Ectodermal cell (in vitro differentiated cells): ENCODE measurements around the gene NRF1.

Source experiments
- H3K27ac ChIP-seq: 2 replicates; pipeline ENCODE4 v1.7.0; 2013; ENCODE audit warnings: mild to moderate bottlenecking, low read depth, low read length; ENCODE audit not compliant: insufficient read depth, poor library complexity, severe bottlenecking
- H3K27me3 ChIP-seq: 2 replicates; pipeline ENCODE4 v1.7.0; 2013; ENCODE audit warnings: mild to moderate bottlenecking, low read length; ENCODE audit not compliant: insufficient read depth, control insufficient read depth, poor library complexity, severe bottlenecking
- H3K36me3 ChIP-seq: one replicate; pipeline ENCODE4 v1.7.0; 2013; ENCODE audit warnings: low read length; ENCODE audit not compliant: control insufficient read depth, insufficient read depth
- H3K4me1 ChIP-seq: one replicate; pipeline ENCODE4 v1.7.0; 2013; ENCODE audit warnings: low read length; ENCODE audit not compliant: control insufficient read depth, insufficient read depth
- H3K4me3 ChIP-seq: 2 replicates; pipeline ENCODE4 v1.7.0; 2013; ENCODE audit warnings: low read depth, low read length, control low read depth; ENCODE audit not compliant: insufficient read depth
- H3K9me3 ChIP-seq: 2 replicates; pipeline ENCODE4 v1.7.0; 2013; ENCODE audit warnings: mild to moderate bottlenecking, low read length, moderate library complexity; ENCODE audit not compliant: control insufficient read depth
- WGBS, 2 experiments: methylation state at CpG; one replicate each; pipeline ENCODE4 v1.1.7; 2013; ENCODE audit warnings: missing lambda C conversion rate in 2 of 2; 5-methylcytosine and 5-hydroxymethylcytosine counted together

Gene NRF1

DNA sequence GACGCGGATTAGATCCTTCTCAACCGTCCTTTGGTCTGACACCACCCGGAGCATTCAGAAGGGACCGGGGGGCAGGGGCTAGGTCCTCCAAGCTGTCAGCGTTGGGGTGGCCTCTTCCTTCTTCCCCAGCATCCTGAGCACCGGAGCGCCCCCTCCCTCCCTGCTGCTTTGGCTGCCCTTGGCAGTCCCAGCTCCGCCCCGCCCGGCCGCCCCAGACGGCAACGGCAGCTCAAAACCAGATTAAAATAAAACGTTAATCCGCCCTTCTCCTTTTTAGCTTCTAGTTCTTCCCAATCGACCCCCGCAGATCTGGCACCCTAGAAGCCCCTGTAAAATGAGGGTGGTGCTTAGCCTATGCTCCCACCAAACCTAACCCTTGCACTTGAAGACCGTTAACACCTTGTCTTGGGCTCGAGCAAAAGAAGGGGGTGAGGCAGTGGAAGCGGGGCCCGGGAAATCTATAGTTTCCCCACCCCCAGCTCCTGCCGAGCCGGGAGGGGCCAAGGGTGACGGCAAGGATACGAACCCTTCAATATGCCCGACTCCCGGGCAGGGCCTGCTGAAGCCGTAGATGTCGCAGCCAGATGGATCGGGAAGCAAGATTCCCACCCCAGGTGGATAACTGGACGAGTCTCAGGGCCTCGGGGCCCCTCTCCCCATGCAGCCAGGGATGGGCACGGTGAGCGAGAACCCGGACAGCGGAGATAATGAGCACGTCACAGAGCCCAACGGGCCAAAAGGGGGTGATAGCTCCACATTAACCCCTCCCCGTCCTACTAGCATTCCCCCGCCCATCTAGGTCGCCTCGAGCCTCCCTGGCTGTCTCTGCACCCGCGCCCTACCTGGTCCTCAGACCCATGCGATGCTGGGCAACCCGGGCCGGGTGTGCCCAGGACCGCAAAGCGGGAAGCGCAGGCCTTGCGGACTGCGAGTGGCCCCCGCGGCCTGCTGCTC lies 169.7 kb downstream of the NRF1 start:
- H3K4me3 ChIP-seq: no peak overlapping the region
- H3K27ac ChIP-seq: no peak overlapping the region
- H3K36me3 ChIP-seq: no peaks in the 10 kb centered on the region
- peaks cover 100% of the 10 kb centered on the region for H3K27me3 ChIP-seq
- no peaks in the 10 kb centered on the region for H3K9me3 ChIP-seq
- peaks cover 48% of the 10 kb centered on the region for H3K4me1 ChIP-seq
- WGBS, 2 experiments: 1% methylated on average over 55 of the region's 55 CpGs

DNA sequence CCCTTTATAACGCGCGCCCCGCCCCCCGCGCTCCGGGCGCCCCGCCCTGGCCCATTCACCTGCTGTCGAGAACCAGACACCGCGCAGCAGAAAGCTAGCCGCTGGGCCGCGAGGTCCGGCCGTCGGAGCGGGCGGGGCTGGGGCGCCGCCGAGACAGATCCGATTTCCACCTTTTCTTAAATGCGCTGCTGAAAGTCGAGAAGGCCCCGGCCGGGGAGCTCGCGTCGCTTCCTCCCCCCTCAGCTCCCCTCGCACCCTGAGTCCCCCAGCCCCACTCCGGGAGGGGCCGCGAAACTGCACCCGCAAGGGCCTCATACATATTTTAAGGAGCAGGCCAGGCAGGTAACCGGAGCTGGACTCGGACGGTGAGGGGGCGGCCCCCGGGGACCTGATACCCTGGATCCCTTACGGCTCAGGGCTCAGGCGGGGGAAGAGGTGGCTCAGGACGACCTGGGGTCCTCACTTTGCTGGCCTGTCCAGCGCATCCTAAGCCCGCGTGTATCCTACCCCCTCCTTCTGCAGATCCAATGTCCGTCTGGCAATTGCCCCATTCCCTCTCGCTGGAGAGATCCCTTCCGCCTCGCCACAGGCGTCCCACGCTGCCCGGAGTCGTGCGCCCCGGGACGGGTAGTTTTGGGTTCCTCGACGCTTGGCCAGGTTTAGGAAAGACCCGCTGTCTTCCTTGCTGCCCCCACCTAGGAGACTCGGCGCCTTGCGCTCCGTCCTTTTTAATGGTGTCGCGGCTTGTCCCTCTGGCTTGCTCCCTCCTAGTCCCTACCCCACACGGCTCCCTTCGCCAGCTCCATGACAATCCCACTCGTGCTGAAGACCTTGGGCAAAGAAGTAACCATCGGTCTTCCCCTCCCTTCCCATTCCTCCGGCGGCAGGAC lies 170.7 kb downstream of the NRF1 start:
- H3K27ac ChIP-seq: no peak overlapping the region
- no peaks in the 10 kb centered on the region for H3K36me3 ChIP-seq
- WGBS, 2 experiments: 1% methylated on average over 73 of the region's 73 CpGs
- H3K9me3 ChIP-seq: no peaks in the 10 kb centered on the region
- peaks cover 51% of the 10 kb centered on the region for H3K4me1 ChIP-seq
- no peak overlapping the region for H3K4me3 ChIP-seq
- peaks cover 100% of the 10 kb centered on the region for H3K27me3 ChIP-seq

DNA sequence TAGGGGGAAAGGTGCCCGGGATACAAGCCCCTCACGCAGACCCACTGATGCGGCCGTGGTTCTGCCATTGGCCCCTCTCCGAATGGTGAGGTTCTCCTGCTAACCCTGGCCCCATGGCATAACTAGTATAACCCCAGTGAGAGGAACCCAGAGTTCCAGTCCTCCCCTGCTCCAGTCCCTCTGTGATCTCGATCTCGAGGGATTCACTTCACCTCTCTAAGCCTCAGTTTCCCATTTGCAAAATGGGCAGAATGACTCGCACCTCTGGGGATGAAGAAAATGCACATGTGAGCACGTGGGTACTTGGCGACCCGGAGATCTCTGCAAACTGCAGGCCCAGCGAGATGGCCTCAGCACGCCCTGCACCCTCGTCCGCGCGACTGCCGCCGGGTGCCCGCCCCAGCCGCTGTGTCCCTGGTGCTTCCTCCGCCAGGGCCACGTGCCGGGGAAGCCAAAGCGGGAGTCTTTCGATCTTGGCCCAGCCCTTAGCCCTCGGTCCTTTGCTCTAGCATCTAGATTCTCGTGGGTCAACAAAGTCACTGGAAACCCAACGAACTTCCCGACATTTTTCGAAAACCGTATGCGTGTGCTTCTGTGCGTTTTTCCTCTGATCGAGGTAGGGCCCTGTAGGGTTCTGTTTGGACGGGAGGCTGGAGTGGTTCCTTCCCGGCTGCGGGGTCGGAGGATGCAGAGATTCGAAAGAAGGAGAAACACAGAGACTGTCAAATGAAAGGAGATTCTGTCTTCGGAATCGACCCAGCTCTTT lies 171.5 kb downstream of the NRF1 start:
- H3K4me3 ChIP-seq: no peak overlapping the region
- H3K4me1 ChIP-seq: peaks cover 54% of the 10 kb centered on the region
- WGBS, 2 experiments: 4 to 8% methylated on average over 42 of the region's 42 CpGs
- H3K27me3 ChIP-seq: peaks cover 100% of the 10 kb centered on the region
- no peaks in the 10 kb centered on the region for H3K36me3 ChIP-seq
- H3K9me3 ChIP-seq: no peaks in the 10 kb centered on the region
- no peak overlapping the region for H3K27ac ChIP-seq

DNA sequence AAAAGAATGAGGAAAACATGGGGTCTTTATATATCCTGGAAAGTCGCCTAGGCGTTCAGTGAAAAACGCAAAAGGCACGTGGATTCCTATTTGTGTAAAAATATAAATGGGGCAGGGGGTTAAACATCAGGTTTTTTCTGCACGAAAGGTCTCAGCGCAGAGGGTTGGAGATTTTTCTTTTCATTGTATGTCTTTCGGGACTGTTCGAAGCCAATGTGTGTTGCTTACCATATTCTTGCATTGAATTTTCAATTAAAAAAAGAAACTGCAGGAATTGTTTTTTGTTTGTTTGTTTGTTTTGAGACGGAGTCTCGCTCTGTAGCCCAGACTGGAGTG lies 172.0 kb downstream of the NRF1 start:
- 18 to 20% methylated on average over 10 of the region's 10 CpGs for WGBS, 2 experiments
- H3K27me3 ChIP-seq: peaks cover 100% of the 10 kb centered on the region
- no peak overlapping the region for H3K4me3 ChIP-seq
- no peaks in the 10 kb centered on the region for H3K36me3 ChIP-seq
- no peak overlapping the region for H3K27ac ChIP-seq
- no peaks in the 10 kb centered on the region for H3K9me3 ChIP-seq
- peaks cover 50% of the 10 kb centered on the region for H3K4me1 ChIP-seq

DNA sequence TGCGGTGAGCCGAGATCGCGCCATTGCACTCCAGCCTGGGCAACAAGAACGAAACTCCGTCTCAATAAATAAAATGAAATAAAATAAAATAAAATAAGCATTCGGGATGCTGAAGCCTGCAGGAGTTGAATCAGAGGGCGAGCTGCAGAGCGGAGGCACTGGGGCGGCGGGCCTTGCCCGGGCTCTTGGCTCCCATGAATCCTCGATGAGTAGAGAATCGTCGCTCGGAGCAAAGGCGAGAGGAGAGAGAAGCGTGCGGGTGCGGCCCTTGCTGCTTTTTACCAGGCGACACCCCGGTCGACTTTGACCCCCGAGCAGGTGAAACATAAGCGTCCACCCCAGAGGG lies 172.9 kb downstream of the NRF1 start:
- Histone ChIP-seq H3K27me3 (peaks cover 100% of the 10 kb centered on the region), H3K4me3 (no peak overlapping the region), H3K9me3 (no peaks in the 10 kb centered on the region), H3K36me3 (no peaks in the 10 kb centered on the region), H3K27ac (no peak overlapping the region), H3K4me1 (peaks cover 42% of the 10 kb centered on the region)
- WGBS, 2 experiments: 20% methylated on average over 24 to 25 of the region's 25 CpGs

DNA sequence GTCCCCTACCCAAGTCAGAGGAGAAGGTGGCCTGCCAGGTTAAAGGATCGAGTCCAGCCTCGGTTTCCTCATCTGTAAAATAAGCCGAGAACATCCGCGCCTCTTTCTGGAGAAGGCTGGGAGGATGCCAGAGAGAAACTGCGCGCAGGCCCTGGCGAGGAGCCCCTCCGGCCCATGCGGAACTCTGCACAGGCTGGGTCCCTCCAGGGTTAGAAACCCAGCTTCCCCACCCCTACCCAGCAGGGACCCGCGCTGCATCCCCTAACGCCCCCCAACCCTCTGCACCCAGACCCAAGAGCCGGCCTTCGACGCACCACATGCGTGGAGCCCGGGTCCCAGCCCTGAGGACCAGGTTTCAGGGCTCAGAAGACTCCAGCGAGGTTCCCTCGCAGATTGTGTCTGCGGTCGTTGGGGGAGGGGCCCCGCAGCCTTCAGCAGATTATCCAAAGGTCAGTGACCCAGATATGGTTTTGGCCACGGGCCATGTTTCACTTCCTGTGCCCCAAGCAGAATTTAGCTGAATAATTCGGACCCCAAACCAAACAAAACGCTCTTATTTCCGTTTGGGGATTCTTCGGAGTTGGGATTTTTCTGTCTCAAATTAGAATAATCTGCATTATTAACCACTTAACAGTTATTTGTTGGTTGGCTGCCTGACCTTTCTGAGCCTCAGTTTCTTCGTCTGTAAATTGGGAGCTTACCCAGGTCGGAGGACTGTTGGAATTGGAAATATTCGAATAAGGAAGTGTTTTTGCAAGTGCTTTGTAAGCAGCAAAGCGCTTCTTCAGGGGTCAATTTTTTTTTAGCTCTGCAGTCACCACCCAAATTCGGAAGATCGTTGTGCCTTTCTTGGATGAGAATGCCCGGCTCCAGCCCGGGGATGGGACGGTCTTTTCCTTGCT lies 173.5 kb downstream of the NRF1 start:
- WGBS, 2 experiments: 4 to 5% methylated on average over 34 to 37 of the region's 37 CpGs
- no peaks in the 10 kb centered on the region for H3K9me3 ChIP-seq
- H3K27me3 ChIP-seq: peaks cover 100% of the 10 kb centered on the region
- peaks cover 42% of the 10 kb centered on the region for H3K4me1 ChIP-seq
- peak overlapping the region; percentile 0 for H3K4me3 ChIP-seq
- no peaks in the 10 kb centered on the region for H3K36me3 ChIP-seq
- no peak overlapping the region for H3K27ac ChIP-seq

DNA sequence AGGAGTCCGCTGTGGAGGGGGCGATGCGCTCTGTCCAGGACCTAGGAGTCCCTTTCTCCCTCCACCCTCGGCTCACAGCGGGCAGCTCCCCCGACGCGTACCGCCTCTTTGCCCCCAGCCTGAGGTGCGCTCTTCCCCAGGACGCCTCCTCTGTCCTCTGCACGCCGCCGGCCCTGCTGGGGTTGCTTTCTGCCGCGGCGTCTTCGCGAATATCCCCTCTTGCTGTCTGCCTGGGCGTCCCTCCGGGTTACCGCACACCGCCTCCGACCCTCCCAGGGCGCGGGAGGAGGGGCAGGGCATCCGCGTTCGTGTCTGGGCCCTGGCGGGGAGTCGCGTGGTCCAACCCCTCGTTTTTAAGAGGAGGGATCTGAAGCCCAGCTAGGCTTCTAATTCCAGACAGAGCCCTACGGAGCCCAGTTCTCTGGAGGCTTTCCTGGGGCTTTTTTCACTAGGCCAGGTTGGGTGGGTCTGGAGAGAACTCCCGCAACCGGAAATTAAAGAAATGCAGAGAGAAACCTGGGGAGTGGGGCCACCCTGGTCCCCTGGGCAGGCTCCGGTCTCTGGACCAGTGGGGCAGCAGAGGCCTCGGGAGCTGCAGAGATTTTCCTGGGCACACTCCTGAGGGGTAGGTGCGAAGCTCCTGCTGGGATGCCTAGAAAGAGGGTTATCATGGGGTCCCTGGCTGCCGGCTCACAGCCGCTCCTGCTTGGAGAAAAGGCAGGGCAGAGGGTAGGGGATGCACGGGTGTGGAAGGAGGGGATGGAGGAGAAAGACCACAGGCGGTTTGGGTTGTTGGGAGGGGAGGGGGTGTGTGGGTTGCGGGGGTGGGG lies 174.4 kb downstream of the NRF1 start:
- H3K4me1 ChIP-seq: peaks cover 35% of the 10 kb centered on the region
- peak overlapping the region; percentile 16 for H3K4me3 ChIP-seq
- H3K27ac ChIP-seq: no peak overlapping the region
- peaks cover 99% of the 10 kb centered on the region for H3K27me3 ChIP-seq
- 2% methylated on average over 44 of the region's 44 CpGs for WGBS, 2 experiments
- no peaks in the 10 kb centered on the region for H3K36me3 ChIP-seq
- no peaks in the 10 kb centered on the region for H3K9me3 ChIP-seq

DNA sequence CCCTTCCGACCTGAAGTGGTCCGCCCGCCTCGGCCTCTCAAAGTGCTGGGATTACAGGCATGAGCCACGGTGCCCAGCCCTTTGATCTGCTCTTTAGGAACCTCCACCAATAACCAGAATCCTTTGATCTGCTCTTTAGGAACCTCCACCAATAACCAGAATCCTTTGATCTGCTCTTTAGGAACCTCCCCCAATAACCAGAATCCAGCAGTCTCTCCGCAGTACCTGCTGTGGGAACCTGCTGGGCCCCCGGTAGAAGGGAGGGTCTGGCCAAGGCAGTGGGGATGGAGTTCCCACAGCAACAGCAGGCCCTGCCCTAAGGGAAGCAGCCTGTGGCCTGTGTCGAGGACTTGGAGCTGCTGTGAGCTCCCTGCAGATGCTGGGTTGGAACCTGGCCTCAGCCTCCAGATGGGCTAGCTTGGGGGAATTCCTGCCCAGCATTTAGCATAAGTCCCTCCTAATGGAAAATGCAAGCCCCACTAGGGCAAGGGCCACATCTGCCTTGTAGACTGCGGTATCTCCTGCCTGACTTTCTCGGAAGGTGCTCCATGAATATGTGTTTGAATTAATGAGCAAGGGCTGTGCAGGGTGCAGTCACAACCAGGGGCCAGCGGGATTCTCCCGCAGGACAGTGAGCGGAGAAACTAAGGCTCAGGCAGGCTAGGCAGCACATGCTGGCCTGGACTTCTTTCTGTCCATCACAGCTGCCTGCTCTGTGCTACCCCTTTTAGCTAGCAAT lies 175.5 kb downstream of the NRF1 start:
- WGBS, 2 experiments: 15 to 16% methylated on average over 13 of the region's 13 CpGs
- H3K36me3 ChIP-seq: no peaks in the 10 kb centered on the region
- peaks cover 88% of the 10 kb centered on the region for H3K27me3 ChIP-seq

More for the DNA sequence above, 175.5 kb downstream of the NRF1 start:
- H3K4me1 ChIP-seq: peaks cover 27% of the 10 kb centered on the region
- no peak overlapping the region for H3K4me3 ChIP-seq
- H3K27ac ChIP-seq: no peak overlapping the region
- H3K9me3 ChIP-seq: no peaks in the 10 kb centered on the region
